ENCODE data around the gene FUBP1. TPM values are rescaled to one million over a fixed set of nuclear protein-coding genes. Genes with fewer than 3 reads are reported as not detected.
"Not testable (repeated sequence)": the region's sequence is repeated elsewhere in the genome, so short reads cannot be mapped to it uniquely, and the experiment has no call there.

Gene FUBP1
- total RNA-seq, 1 donor from 2014 or later: 88.8 TPM

DNA sequence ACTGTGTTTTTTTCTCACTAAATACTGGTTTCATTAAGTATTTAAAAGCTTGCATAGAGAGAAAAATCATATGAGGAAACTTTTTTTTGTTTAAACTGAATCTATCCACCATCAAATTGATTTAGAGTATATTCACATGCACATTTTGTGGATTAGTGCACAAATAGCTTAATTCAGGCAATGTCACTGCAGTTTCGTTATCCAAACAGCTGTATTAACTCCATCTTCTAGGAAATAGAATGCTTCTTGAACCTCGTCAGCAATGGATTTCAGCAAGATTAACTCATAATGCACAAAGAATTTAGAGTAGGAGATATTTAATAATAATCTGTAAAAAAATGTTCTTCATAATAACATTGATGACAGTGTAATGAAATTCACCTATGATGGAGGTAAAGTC is 52.9 kb downstream of the FUBP1 start:
- TF ChIP-seq, protein P1, sequence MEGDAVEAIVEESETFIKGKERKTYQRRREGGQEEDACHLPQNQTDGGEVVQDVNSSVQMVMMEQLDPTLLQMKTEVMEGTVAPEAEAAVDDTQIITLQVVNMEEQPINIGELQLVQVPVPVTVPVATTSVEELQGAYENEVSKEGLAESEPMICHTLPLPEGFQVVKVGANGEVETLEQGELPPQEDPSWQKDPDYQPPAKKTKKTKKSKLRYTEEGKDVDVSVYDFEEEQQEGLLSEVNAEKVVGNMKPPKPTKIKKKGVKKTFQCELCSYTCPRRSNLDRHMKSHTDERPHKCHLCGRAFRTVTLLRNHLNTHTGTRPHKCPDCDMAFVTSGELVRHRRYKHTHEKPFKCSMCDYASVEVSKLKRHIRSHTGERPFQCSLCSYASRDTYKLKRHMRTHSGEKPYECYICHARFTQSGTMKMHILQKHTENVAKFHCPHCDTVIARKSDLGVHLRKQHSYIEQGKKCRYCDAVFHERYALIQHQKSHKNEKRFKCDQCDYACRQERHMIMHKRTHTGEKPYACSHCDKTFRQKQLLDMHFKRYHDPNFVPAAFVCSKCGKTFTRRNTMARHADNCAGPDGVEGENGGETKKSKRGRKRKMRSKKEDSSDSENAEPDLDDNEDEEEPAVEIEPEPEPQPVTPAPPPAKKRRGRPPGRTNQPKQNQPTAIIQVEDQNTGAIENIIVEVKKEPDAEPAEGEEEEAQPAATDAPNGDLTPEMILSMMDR (IDR thresholded peaks at IDR 0.05): no peak
- Histone ChIP-seq H3K27ac (no peak overlapping the region), H3K9me3 (no peaks in the 10 kb centered on the region), H3K4me1 (no peaks in the 10 kb centered on the region), H3K27me3 (no peaks in the 10 kb centered on the region), H3K4me3 (peak overlapping the region; percentile 21), H3K36me3 (peaks cover 27% of the 10 kb centered on the region)
- ATAC-seq (no peak), DNase-seq (no peak)
- intact Hi-C loops (cut with DNase I): no loop called here

DNA sequence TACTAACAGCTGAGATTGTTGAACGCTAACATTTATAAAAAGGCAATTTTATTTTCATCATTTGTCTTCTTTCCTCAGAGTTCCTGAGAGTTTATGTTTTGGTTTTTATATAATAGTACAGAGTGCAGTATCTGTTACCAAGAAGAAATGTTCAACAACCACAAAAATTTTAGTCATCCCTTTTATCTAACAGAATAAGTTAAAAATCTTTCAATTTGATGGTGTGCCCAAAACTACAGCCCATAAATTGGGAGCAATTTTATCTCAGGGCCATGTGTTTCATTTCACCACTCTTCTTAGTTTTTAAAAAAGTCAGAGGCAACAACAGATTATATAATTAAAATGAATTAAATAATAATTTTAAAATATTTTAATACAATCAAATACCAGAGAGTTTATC is 53.4 kb downstream of the FUBP1 start:
- H3K36me3 ChIP-seq: peaks cover 23% of the 10 kb centered on the region

DNA sequence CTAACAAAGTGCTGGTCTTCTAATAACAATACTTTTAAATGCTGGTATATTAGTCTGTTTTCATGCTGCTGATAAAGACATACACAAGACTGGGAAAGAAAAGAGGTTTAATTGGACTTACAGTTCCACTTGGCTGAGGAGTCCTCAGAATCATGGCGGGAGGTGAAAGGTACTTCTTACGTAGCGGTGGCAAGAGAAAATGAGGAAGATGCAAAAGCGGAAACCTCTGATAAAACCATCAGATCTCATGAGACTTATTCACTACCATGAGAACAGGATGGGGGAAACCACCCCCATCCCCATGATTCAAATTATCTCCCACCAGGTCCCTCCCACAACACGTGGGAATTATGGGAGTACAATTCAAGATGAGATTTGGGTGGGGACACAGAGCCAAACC is 60.0 kb downstream of the FUBP1 start:
- ATAC-seq, H3K9me3 ChIP-seq, H3K36me3 ChIP-seq: not testable (repeated sequence)

More for the DNA sequence above, 53.4 kb downstream of the FUBP1 start:
- intact Hi-C loops (cut with DNase I): no loop called here
- Histone ChIP-seq H3K9me3 (no peaks in the 10 kb centered on the region), H3K4me3 (no peak overlapping the region), H3K27ac (no peak overlapping the region), H3K27me3 (no peaks in the 10 kb centered on the region), H3K4me1 (no peaks in the 10 kb centered on the region)
- ATAC-seq (no peak), DNase-seq (no peak)
- TF ChIP-seq, protein P1 (IDR thresholded peaks at IDR 0.05): no peak

DNA sequence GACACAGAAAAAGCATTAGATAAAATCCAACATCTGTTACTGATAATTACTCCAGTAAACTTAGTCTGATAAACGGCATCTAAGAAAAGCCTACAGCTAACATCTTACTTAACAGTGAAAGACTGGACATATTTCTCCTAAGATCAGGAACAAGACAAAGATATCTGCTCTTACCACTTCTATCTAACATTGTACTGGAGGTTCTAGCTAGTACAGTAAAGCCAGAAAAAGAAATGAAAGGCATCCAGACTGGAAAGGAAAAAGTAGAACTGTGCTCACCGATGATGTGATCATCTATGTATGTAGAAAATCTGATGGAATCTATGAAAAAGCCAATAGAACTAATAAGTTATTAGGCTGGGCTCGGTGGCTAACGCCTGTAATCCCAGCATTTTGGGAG is 68.8 kb downstream of the FUBP1 start:
- no peaks in the 10 kb centered on the region for H3K27me3 ChIP-seq
- no peaks in the 10 kb centered on the region for H3K9me3 ChIP-seq
- intact Hi-C loops (cut with DNase I): no loop called here
- no peaks in the 10 kb centered on the region for H3K4me1 ChIP-seq
- no peak overlapping the region for H3K27ac ChIP-seq
- H3K36me3 ChIP-seq: no peaks in the 10 kb centered on the region
- no peak for DNase-seq
- no peak for ATAC-seq
- TF ChIP-seq, protein P1 (IDR thresholded peaks at IDR 0.05): no peak
- H3K4me3 ChIP-seq: no peak overlapping the region

More for the DNA sequence above, 60.0 kb downstream of the FUBP1 start:
- H3K27me3 ChIP-seq; H3K4me3 ChIP-seq; H3K4me1 ChIP-seq; intact Hi-C loops (cut with DNase I); H3K27ac ChIP-seq; DNase-seq: not testable (repeated sequence)

DNA sequence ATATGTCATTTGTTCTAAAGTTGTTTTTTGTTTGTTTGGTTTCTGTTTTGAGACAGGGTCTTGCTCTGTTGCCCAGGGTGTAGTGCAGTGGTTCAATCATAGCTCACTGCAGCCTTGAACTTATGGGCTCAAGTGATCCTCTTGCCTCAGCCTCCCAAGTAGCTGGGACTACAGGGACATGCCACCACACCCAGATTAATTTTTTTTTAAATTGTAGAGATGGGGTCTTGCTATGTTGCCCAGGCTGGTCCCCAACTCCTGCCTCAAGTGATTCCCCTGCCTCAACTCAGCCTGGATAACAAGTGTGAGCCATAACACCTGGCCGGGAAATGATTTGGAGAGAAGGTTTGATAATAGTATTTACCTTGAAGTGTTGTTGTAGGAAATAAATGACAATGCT is 72.2 kb downstream of the FUBP1 start:
- TF ChIP-seq, protein P1 (IDR thresholded peaks at IDR 0.05): no peak
- H3K4me1 ChIP-seq: no peaks in the 10 kb centered on the region
- ATAC-seq (no peak), DNase-seq (no peak)
- intact Hi-C loops (cut with DNase I): no loop called here
- no peaks in the 10 kb centered on the region for H3K9me3 ChIP-seq
- no peaks in the 10 kb centered on the region for H3K27me3 ChIP-seq
- no peak overlapping the region for H3K27ac ChIP-seq
- H3K36me3 ChIP-seq: no peaks in the 10 kb centered on the region
- H3K4me3 ChIP-seq: no peak overlapping the region

DNA sequence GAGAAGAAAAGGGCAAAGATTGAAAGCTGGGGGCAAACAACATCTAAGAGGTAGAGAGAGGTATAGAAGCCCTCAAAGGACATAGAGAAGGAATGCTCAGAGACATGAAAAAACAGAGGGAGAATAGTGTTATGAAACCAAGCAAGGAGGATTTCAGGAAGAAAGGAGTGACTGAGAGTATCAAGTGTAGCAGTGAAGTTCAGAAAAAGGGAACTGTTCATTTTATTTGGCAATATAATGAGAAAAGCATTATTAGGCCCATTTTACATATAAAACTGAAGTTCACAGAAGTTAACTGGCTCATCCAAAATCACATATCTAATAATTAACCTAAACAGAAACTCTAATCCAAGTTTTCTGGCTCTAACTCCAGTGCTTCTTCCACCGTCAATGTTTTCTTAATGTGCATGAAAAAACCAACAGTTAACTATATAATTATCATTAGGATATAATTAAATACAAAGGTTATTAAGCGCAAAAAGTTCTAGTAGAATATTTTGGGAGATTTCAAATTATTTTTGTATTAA is 72.8 kb downstream of the FUBP1 start:
- Histone ChIP-seq H3K27me3 (no peaks in the 10 kb centered on the region), H3K4me3 (no peak overlapping the region), H3K9me3 (no peaks in the 10 kb centered on the region), H3K36me3 (no peaks in the 10 kb centered on the region), H3K27ac (no peak overlapping the region), H3K4me1 (no peaks in the 10 kb centered on the region)
- intact Hi-C loops (cut with DNase I): no loop called here
- TF ChIP-seq, protein P1 (IDR thresholded peaks at IDR 0.05): no peak
- no peak for ATAC-seq
- DNase-seq: no peak

Data from upper lobe of right lung (tissue), 1 donor.